Measurements from ENCODE around the gene PTRH2. TPM values are rescaled to one million over a fixed set of nuclear protein-coding genes. Genes with fewer than 3 reads are reported as not detected.
A peak's percentile ranks its signal among the peaks of the same experiment; 100 is the strongest.
"Not testable (repeated sequence)": the region's sequence is repeated elsewhere in the genome, so short reads cannot be mapped to it uniquely, and the experiment has no call there.

Gene PTRH2
- total RNA-seq, 1 donor from 2014 or later: 24.4 TPM

GRCh38 chr17:59675231-59675630 is 32.0 kb downstream of the PTRH2 start:
- H3K4me3 Mint-ChIP-seq: no peak overlapping the region
- TF ChIP-seq, protein P1, sequence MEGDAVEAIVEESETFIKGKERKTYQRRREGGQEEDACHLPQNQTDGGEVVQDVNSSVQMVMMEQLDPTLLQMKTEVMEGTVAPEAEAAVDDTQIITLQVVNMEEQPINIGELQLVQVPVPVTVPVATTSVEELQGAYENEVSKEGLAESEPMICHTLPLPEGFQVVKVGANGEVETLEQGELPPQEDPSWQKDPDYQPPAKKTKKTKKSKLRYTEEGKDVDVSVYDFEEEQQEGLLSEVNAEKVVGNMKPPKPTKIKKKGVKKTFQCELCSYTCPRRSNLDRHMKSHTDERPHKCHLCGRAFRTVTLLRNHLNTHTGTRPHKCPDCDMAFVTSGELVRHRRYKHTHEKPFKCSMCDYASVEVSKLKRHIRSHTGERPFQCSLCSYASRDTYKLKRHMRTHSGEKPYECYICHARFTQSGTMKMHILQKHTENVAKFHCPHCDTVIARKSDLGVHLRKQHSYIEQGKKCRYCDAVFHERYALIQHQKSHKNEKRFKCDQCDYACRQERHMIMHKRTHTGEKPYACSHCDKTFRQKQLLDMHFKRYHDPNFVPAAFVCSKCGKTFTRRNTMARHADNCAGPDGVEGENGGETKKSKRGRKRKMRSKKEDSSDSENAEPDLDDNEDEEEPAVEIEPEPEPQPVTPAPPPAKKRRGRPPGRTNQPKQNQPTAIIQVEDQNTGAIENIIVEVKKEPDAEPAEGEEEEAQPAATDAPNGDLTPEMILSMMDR (IDR thresholded peaks at IDR 0.05; ENCODE audit: unreplicated experiment): no peak
- H3K27ac Mint-ChIP-seq: no peak overlapping the region
- DNase-seq (ENCODE audit: low spot score in 2 of 2, unreplicated experiment in 2 of 2): no peak
- H3K9me3 Mint-ChIP-seq: no peaks in the 10 kb centered on the region
- peaks cover 18% of the 10 kb centered on the region for H3K36me3 Mint-ChIP-seq
- no peaks in the 10 kb centered on the region for H3K4me1 Mint-ChIP-seq
- no peaks in the 10 kb centered on the region for H3K27me3 Mint-ChIP-seq (ENCODE audit: low read depth)

DNA sequence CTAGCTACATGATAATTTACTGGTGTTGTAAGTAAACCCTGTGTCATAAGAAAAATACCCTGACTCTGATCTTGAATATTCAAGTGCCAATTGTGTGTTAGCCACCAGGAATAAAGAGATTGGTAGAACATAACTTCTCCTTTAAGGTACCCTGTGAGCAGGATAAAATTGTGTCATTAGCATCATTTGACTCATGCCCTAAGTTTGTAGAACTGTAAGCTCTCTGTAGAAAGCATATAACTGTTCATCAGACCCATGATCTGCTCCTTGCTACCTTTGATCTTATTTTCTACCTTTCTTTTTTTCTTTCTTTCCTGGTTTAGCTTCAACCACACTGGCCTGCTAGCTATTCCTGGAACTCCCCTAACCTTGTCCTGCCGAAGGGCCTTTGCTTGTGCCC is 35.8 kb downstream of the PTRH2 start:
- no peaks in the 10 kb centered on the region for H3K9me3 Mint-ChIP-seq
- H3K27ac Mint-ChIP-seq: peak overlapping the region; percentile 19
- peaks cover 17% of the 10 kb centered on the region for H3K36me3 Mint-ChIP-seq
- DNase-seq (ENCODE audit: low spot score in 2 of 2, unreplicated experiment in 2 of 2): no peak
- no peak overlapping the region for H3K4me3 Mint-ChIP-seq
- TF ChIP-seq, protein P1 (IDR thresholded peaks at IDR 0.05; ENCODE audit: unreplicated experiment): no peak
- no peaks in the 10 kb centered on the region for H3K4me1 Mint-ChIP-seq
- no peaks in the 10 kb centered on the region for H3K27me3 Mint-ChIP-seq (ENCODE audit: low read depth)

DNA sequence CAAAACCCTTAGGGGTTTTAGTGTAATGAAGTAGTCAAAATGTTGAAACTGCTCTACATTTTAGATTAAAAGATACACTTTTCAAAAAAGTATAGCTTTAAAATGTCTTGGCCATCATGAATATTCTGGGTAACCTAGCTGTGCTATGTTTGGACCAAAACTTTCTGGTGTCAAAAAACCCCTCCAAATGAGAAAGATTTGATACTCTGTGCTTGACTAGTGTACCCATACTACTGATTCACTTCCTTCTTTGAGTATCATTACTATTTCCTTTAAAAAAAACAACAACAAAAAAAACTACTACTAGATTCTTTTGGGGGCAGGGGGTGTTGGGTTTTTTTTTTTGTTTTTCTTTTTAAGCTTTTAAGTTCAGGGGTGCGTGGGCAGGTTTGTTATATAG is 37.3 kb downstream of the PTRH2 start:
- Mint-ChIP-seq H3K9me3 (no peaks in the 10 kb centered on the region), H3K27ac (no peak overlapping the region), H3K27me3 (ENCODE audit: low read depth) (no peaks in the 10 kb centered on the region), H3K4me3 (no peak overlapping the region), H3K4me1 (no peaks in the 10 kb centered on the region), H3K36me3 (peaks cover 18% of the 10 kb centered on the region)
- TF ChIP-seq, protein P1 (IDR thresholded peaks at IDR 0.05; ENCODE audit: unreplicated experiment): no peak
- no peak for DNase-seq (ENCODE audit: low spot score in 2 of 2, unreplicated experiment in 2 of 2)

DNA sequence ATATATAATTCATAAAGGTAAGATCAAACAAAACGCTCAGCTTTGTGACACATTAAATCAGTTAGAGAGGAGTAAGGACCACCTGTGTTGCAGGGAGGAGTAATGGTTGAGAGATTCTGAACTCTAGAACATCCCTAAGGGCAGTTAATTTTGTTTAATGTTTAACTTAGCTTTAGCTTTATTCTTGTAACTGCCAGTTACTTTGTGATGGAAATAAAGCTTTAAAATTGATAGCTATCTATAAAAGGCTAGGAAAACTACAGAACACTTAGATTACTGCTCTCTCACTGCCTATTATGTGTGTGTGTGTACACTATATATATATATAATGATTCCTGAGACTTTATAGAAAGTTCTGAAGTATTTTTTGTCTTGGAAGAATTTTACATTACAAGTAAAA is 37.8 kb downstream of the PTRH2 start:
- TF ChIP-seq, protein P1 (IDR thresholded peaks at IDR 0.05; ENCODE audit: unreplicated experiment): no peak
- Mint-ChIP-seq H3K36me3 (peaks cover 18% of the 10 kb centered on the region), H3K27ac (no peak overlapping the region), H3K4me3 (no peak overlapping the region), H3K27me3 (ENCODE audit: low read depth) (no peaks in the 10 kb centered on the region), H3K4me1 (no peaks in the 10 kb centered on the region), H3K9me3 (no peaks in the 10 kb centered on the region)
- no peak for DNase-seq (ENCODE audit: low spot score in 2 of 2, unreplicated experiment in 2 of 2)

DNA sequence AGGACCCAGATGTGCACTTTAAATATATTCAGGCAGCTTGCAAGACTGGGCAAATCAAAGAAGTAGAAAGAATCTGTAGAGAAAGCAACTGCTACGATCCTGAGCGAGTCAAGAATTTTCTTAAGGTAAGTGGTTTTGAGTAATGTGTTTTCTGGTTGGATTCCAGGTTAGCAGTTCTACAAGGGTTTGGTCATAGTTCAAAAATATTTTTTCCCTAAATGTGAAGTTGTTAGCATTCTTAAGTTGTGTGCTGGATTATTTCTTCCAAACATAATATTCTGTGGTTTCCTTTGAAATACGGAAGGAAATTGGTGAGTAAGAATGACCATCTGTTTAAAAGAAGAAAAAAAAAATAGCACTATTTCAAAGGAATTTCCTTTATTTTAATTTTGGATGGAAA is 38.4 kb downstream of the PTRH2 start:
- Mint-ChIP-seq H3K4me3 (no peak overlapping the region), H3K4me1 (no peaks in the 10 kb centered on the region), H3K36me3 (peaks cover 20% of the 10 kb centered on the region), H3K9me3 (no peaks in the 10 kb centered on the region), H3K27ac (peak overlapping the region; percentile 16), H3K27me3 (ENCODE audit: low read depth) (no peaks in the 10 kb centered on the region)
- no peak for DNase-seq (ENCODE audit: low spot score in 2 of 2, unreplicated experiment in 2 of 2)
- TF ChIP-seq, protein P1 (IDR thresholded peaks at IDR 0.05; ENCODE audit: unreplicated experiment): no peak

GRCh38 chr17:59666235-59666634 is 41.0 kb downstream of the PTRH2 start:
- TF ChIP-seq, protein P1 (IDR thresholded peaks at IDR 0.05; ENCODE audit: unreplicated experiment): no peak
- Mint-ChIP-seq H3K36me3 (peaks cover 33% of the 10 kb centered on the region), H3K4me3 (no peak overlapping the region), H3K27ac (no peak overlapping the region), H3K4me1 (no peaks in the 10 kb centered on the region), H3K9me3 (no peaks in the 10 kb centered on the region), H3K27me3 (ENCODE audit: low read depth) (no peaks in the 10 kb centered on the region)
- DNase-seq (ENCODE audit: low spot score in 2 of 2, unreplicated experiment in 2 of 2): no peak

- H3K4me3 Mint-ChIP-seq; DNase-seq (ENCODE audit: low spot score in 2 of 2, unreplicated experiment in 2 of 2); H3K4me1 Mint-ChIP-seq; H3K27me3 Mint-ChIP-seq (ENCODE audit: low read depth); H3K27ac Mint-ChIP-seq: not testable (repeated sequence)
- H3K36me3 Mint-ChIP-seq: peaks cover 46% of the 10 kb centered on the region
- peaks cover 13% of the 10 kb centered on the region for H3K9me3 Mint-ChIP-seq
These were observed 50.6 kb downstream of the PTRH2 start for GRCh38 chr17:59656624-59657023.

Data from mesothelial cell of epicardium (in vitro differentiated cells).